DOHH2 (cell line): ENCODE results near the gene LRP1-AS.

Source experiments
- EZH2phosphoT487 ChIP-seq: fragments of 200-600 bp; sonication (generic); IDR thresholded peaks from 2 replicates; pipeline ENCODE4 v1.6.1; 2017; ENCODE audit warnings: borderline replicate concordance, mild to moderate bottlenecking, antibody characterized with exemption, low read length, moderate library complexity, mixed read lengths
- TF ChIP-seq, protein P1 (sequence below): fragments of 200-600 bp; sonication (generic); IDR thresholded peaks from one replicate; pipeline ENCODE4 v1.5.1; 2014; ENCODE audit warnings: antibody characterized with exemption, mild to moderate bottlenecking, low read depth, low read length; ENCODE audit not compliant: poor library complexity, severe bottlenecking

DNA sequence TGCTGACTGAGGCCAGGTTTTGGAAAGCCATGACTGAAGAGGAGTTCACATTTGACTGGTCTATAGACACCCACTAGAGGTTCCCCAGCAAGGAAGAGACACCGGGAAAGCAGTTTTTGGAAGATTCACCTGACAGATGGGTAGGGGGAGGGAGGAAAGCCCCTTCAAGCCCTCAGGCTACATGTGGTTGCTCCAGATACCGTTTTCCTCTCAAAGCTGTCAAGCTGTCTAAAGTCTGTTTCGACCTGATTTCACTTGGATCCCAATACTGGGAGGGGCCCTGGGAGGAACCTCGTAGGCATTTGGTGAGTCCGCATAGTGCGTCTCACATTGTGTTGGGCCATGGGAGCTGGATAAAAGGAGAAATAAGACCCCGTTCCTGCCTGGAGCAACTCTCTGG lies 20.9 kb downstream of the LRP1-AS start:
- TF ChIP-seq, protein P1, sequence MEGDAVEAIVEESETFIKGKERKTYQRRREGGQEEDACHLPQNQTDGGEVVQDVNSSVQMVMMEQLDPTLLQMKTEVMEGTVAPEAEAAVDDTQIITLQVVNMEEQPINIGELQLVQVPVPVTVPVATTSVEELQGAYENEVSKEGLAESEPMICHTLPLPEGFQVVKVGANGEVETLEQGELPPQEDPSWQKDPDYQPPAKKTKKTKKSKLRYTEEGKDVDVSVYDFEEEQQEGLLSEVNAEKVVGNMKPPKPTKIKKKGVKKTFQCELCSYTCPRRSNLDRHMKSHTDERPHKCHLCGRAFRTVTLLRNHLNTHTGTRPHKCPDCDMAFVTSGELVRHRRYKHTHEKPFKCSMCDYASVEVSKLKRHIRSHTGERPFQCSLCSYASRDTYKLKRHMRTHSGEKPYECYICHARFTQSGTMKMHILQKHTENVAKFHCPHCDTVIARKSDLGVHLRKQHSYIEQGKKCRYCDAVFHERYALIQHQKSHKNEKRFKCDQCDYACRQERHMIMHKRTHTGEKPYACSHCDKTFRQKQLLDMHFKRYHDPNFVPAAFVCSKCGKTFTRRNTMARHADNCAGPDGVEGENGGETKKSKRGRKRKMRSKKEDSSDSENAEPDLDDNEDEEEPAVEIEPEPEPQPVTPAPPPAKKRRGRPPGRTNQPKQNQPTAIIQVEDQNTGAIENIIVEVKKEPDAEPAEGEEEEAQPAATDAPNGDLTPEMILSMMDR: no peak
- TF ChIP-seq EZH2phosphoT487: no peak
